Adrenal gland (tissue), 12 donors: ENCODE measurements around the gene DHRS7B. TPM values are rescaled to one million over a fixed set of nuclear protein-coding genes. Genes with fewer than 3 reads are reported as not detected.

Experiments used
- DNase-seq, 7 donors: peaks; one replicate each; pipeline ENCODE4 v3.0.0-alpha.2; 2019 to 2020
- H3K27ac ChIP-seq, 5 donors: fragments of 200-600 bp; sonication (generic) in 4 of 5; 1 replicate in 3 of 5; 2 replicates in 2 of 5; pipeline versions ENCODE4 v1.5.1 to v1.8.0; 2016 to 2020; ENCODE audit warnings: mild to moderate bottlenecking in 1 of 5
- H3K27me3 ChIP-seq: fragments of 200-600 bp; 2 replicates; pipeline ENCODE4 v1.8.0; 2021
- H3K36me3 ChIP-seq, 2 donors: fragments of 200-600 bp; replicated peaks in 1 of 2; 1 replicate in 1 of 2; 2 replicates in 1 of 2; pipeline versions ENCODE4 v1.5.1 to v1.8.0; 2018 to 2022
- H3K4me1 ChIP-seq, 2 donors: fragments of 200-600 bp; replicated peaks in 1 of 2; 1 replicate in 1 of 2; 2 replicates in 1 of 2; pipeline versions ENCODE4 v1.5.1 to v1.8.0; 2018 to 2021
- H3K4me3 ChIP-seq, 4 donors: fragments of 200-600 bp; sonication (generic) in 3 of 4; one replicate each; pipeline ENCODE4 v1.5.1; 2016 to 2018
- H3K9me3 ChIP-seq, 3 donors: fragments of 200-600 bp; sonication (generic) in 1 of 3; replicated peaks in 1 of 3; 1 replicate in 2 of 3; 2 replicates in 1 of 3; pipeline versions ENCODE4 v1.5.1 to v1.8.0; 2016 to 2021
- CTCF ChIP-seq, 6 experiments: fragments of 450-650 bp in 4 of 6; fragments of 200-600 bp in 2 of 6; sonication (generic) in 1 of 6; IDR thresholded peaks; 1 replicate in 5 of 6; 2 replicates in 1 of 6; pipeline versions ENCODE4 v1.5.1 to v1.8.0; 2016 to 2021; ENCODE audit warnings: antibody characterized with exemption in 6 of 6, mild to moderate bottlenecking in 2 of 6, moderate library complexity in 1 of 6
- POLR2A ChIP-seq, 2 donors: fragments of 450-650 bp; IDR thresholded peaks; one replicate each; pipeline ENCODE4 v1.6.1; 2017; ENCODE audit warnings: antibody characterized with exemption in 2 of 2, mild to moderate bottlenecking in 2 of 2, moderate library complexity in 1 of 2
- WGBS, 4 donors: extraction: QIAGEN DNeasy Blood & Tissue Kit in 2 of 4; methylation state at CpG; one replicate each; pipeline versions ENCODE4 v1.1.5 to v1.1.7; 2013 to 2017; 5-methylcytosine and 5-hydroxymethylcytosine counted together
- intact Hi-C, 2 donors: fragments of 100-400 bp; cut with DNase I; formaldehyde crosslinking; loops; one replicate each; pipeline versions ENCODE4 v1.14.1 to v1.15.0; 2022 to 2023
- polyA plus RNA-seq, 3 donors: library from polyadenylated mRNA; stranded (reverse); fragments of 200-250 nt in 2 of 3; fragments of 350-450 nt in 1 of 3; fragmentation: Illumina TruSeq in 1 of 3; extraction: RNeasy Lipid Tissue Mini Kit (QIAGEN cat#74804) in 1 of 3; gene quantifications; one replicate each; pipeline ENCODE4 v1.2.3, GENCODE V29; 2013 to 2014
- small RNA-seq, 2 donors: library from RNA; depleted of rRNA; stranded (forward); fragments of <200 nt; gene quantifications; one replicate each; pipeline ENCODE3, GENCODE V24; 2016
- total RNA-seq, 9 donors: library from RNA; depleted of rRNA in 4 of 9; stranded (reverse); fragments of >200 nt in 4 of 9; fragments of 120-200 nt in 1 of 9; fragmentation: NEBNext Ultra II Directional in 1 of 9; extraction: Animal tissue kit (Norgen Biotek cat#: 25700) in 1 of 9; gene quantifications; one replicate each; pipeline versions ENCODE4 v1.1.0 to v1.2.4, GENCODE V29; 2013 to 2023
- donor health status: healthy with polysubstance abuse.
- donor health status: Bipolar disorder and iron deficiency.
- donor health status: DM: yes; HTN: yes; CAD: no.
- donor health status: DM: no; HTN: no; CAD: no.
- donor health status: DM: no; HTN: no; CAD: no.
- donor health status: DM: yes; HTN: yes; CAD: no.

Gene DHRS7B
- total and polyA plus RNA-seq, 12 donors = 18.0 to 68.5 (median 40.8) TPM

- H3K4me3 ChIP-seq = no peak overlapping the region
- no peaks in the 10 kb centered on the region for H3K4me1 ChIP-seq
- WGBS, 4 donors = 74 to 85% (median 76%) methylated on average over 1 of the region's 1 CpG
- TF ChIP-seq CTCF (IDR thresholded peaks at IDR 0.05) = no peak
- TF ChIP-seq POLR2A (IDR thresholded peaks at IDR 0.05) = no peak
- H3K9me3 ChIP-seq = no peaks in the 10 kb centered on the region
- intact Hi-C loops = no loop called here
- no peaks in the 10 kb centered on the region for H3K27me3 ChIP-seq
- no peaks in the 10 kb centered on the region for H3K36me3 ChIP-seq
- no peak overlapping the region for H3K27ac ChIP-seq
- DNase-seq = no peak
Observed at GRCh38 chr17:21235921-21236320, 109.2 kb downstream of the DHRS7B start.

GRCh38 chr17:21239680-21240368, 113.1 kb downstream of the DHRS7B start:
- H3K4me1 ChIP-seq = no peaks in the 10 kb centered on the region
- H3K27ac ChIP-seq = no peak overlapping the region
- no peaks in the 10 kb centered on the region for H3K27me3 ChIP-seq
- H3K4me3 ChIP-seq = no peak overlapping the region
- no peaks in the 10 kb centered on the region for H3K9me3 ChIP-seq
- no peaks in the 10 kb centered on the region for H3K36me3 ChIP-seq
- DNase-seq = peak in 1 of 7 donors; percentile 24
- TF ChIP-seq CTCF (IDR thresholded peaks at IDR 0.05) = peak; percentile 31 to 49 (median 43)
- no peak for TF ChIP-seq POLR2A (IDR thresholded peaks at IDR 0.05)
- intact Hi-C loops = loop anchor here (10.0 kb wide), 1 partner anchor 115 kb away; the partner anchor contains the start of gene DHRS7B (in 2 of the 2)
- WGBS, 4 donors = 69 to 76% (median 73%) methylated on average over 9 to 12 of the region's 12 CpGs

- no peak for TF ChIP-seq CTCF (IDR thresholded peaks at IDR 0.05)
- no peak for TF ChIP-seq POLR2A (IDR thresholded peaks at IDR 0.05)
- Histone ChIP-seq H3K36me3 (no peaks in the 10 kb centered on the region), H3K27me3 (no peaks in the 10 kb centered on the region), H3K4me3 (no peak overlapping the region), H3K9me3 (no peaks in the 10 kb centered on the region), H3K4me1 (no peaks in the 10 kb centered on the region), H3K27ac (no peak overlapping the region)
- DNase-seq = no peak
- intact Hi-C loops = loop anchor here (10.0 kb wide), 1 partner anchor 116 kb away; the partner anchor contains the start of gene DHRS7B (in 2 of the 2)
- 76 to 83% (median 80%) methylated on average over 9 to 25 of the region's 25 CpGs for WGBS, 4 donors
Observed at GRCh38 chr17:21240369-21241055, 113.7 kb downstream of the DHRS7B start.

Small RNAs within 50 kb of the gene (small RNA-seq; reads per million reads assigned to genes)
- 0 reads per million in 2 donors for gene RN7SL426P

Other genes with a start within 250 kb of the DHRS7B start
- 100 to 1,000 TPM; 161 to 250 (median 225) TPM for gene USP22, start 84.0 kb upstream of the DHRS7B start, total RNA-seq
- 100 to 1,000 TPM in 1 of 3 donors, 10 to 100 TPM in 2; 43.0 to 142 (median 50.3) TPM for gene USP22, start 84.0 kb upstream of the DHRS7B start, polyA plus RNA-seq
- gene TMEM11, start 87.2 kb downstream of the DHRS7B start, total RNA-seq = 10 to 100 TPM; 12.4 to 75.8 (median 22.3) TPM
- 10 to 100 TPM; 25.9 to 31.6 (median 28.7) TPM for gene TMEM11, start 87.2 kb downstream of the DHRS7B start, polyA plus RNA-seq
- 10 to 100 TPM in 6 of 9 donors, 1 to 10 TPM in 3; 2.8 to 18.7 (median 12.5) TPM for gene NATD1, start 126.4 kb downstream of the DHRS7B start, total RNA-seq
- 1 to 10 TPM; 1.8 to 3.1 (median 3.0) TPM for gene NATD1, start 126.4 kb downstream of the DHRS7B start, polyA plus RNA-seq
- gene MAP2K3, start 157.7 kb downstream of the DHRS7B start, total RNA-seq = 10 to 100 TPM in 8 of 9 donors, 1 to 10 TPM in 1; 6.4 to 64.8 (median 28.5) TPM
- 10 to 100 TPM; 19.2 to 64.4 (median 37.4) TPM for gene MAP2K3, start 157.7 kb downstream of the DHRS7B start, polyA plus RNA-seq
- 1 to 10 TPM in 4 of 9 donors, under 1 TPM in 5; 0.39 to 3.9 (median 0.99) TPM for gene KCNJ12, start 249.4 kb downstream of the DHRS7B start, total RNA-seq
- 1 to 10 TPM in 1 of 3 donors, under 1 TPM in 2; 0.47 to 1.6 (median 0.77) TPM for gene KCNJ12, start 249.4 kb downstream of the DHRS7B start, polyA plus RNA-seq